ENCODE measurements around the gene HDAC7. TPM values are rescaled to one million over a fixed set of nuclear protein-coding genes. Genes with fewer than 3 reads are reported as not detected.

Gene HDAC7
- total and polyA plus RNA-seq, 2 of the 13 experiments (the other 11 are each of a cell fraction or from before 2014, with no cell fraction given) = 4.6 to 10.8 TPM

- TF ChIP-seq CREB3 (CRISPR knock-in tag; IDR thresholded peaks at IDR 0.05) = no peak
- TF ChIP-seq SMAD3 (CRISPR knock-in tag; IDR thresholded peaks at IDR 0.05) = no peak
- no peak for TF ChIP-seq ZNF432 (CRISPR knock-in tag; IDR thresholded peaks at IDR 0.05; ENCODE audit: borderline replicate concordance)
- no peak for TF ChIP-seq ZMAT5 (CRISPR knock-in tag; IDR thresholded peaks at IDR 0.05; ENCODE audit: borderline replicate concordance, low read depth)
- no peak for TF ChIP-seq ZBTB42 (CRISPR knock-in tag; IDR thresholded peaks at IDR 0.05)
- no peak for TF ChIP-seq ZBTB3 (CRISPR knock-in tag; IDR thresholded peaks at IDR 0.05; ENCODE audit: borderline replicate concordance, low read depth)
- TF ChIP-seq ZNF83 (CRISPR knock-in tag; IDR thresholded peaks at IDR 0.05; ENCODE audit: borderline replicate concordance) = no peak
- TF ChIP-seq HNRNPUL1 (IDR thresholded peaks at IDR 0.05; ENCODE audit: low read depth, low read length) = no peak
- no peak for TF ChIP-seq PHF8 (CRISPR knock-in tag; IDR thresholded peaks at IDR 0.05)
- TF ChIP-seq ZNF205 (CRISPR knock-in tag; IDR thresholded peaks at IDR 0.05) = no peak
- TF ChIP-seq BATF2 (CRISPR knock-in tag; IDR thresholded peaks at IDR 0.05) = no peak
- TF ChIP-seq THAP7 (CRISPR knock-in tag; IDR thresholded peaks at IDR 0.05) = no peak
- no peak for TF ChIP-seq ZBED4 (CRISPR knock-in tag; IDR thresholded peaks at IDR 0.05; ENCODE audit: borderline replicate concordance)
- no peak for TF ChIP-seq ZNF513 (CRISPR knock-in tag; conservative IDR thresholded peaks at IDR 0.05)
- no peak for TF ChIP-seq TAF1 (CRISPR knock-in tag; IDR thresholded peaks at IDR 0.05)
- WGBS (ENCODE audit: low lambda C conversion rate) = 57% methylated on average over 5 of the region's 5 CpGs
- in situ Hi-C loops (cut with HindIII; ENCODE audit: extremely low pct_ligation_motif_present, low pct_unique_long_range_greater_than_20kb) = no loop called here
- intact Hi-C loops (cut with micrococcal nuclease; ENCODE audit: unreplicated experiment) = no loop called here
- Histone ChIP-seq H2AFZ (ENCODE audit: low read length) (no peak overlapping the region), H3K9ac (ENCODE audit: insufficient read depth, low read depth, low read length) (no peak overlapping the region), H3K27ac (ENCODE audit: extremely low read length, insufficient read depth, low read length) (no peak overlapping the region), H3K4me3 (replicated peaks in 1 of 3; ENCODE audit: insufficient read depth in 1 of 3, low read depth in 2 of 3, low read length in 3 of 3) (no peak overlapping the region), H4K20me1 (ENCODE audit: insufficient read depth, low read length) (no peaks in the 10 kb centered on the region), H3K9me3 (ENCODE audit: low read length) (no peaks in the 10 kb centered on the region), H3K27me3 (ENCODE audit: control insufficient read depth in 1 of 2, insufficient read depth in 2 of 2, low read length in 2 of 2) (no peaks in the 10 kb centered on the region), H3K79me2 (ENCODE audit: insufficient read depth, low read length) (no peaks in the 10 kb centered on the region), H3K4me2 (ENCODE audit: low read depth, low read length) (no peak overlapping the region), H3K36me3 (replicated peaks in 1 of 2; ENCODE audit: control insufficient read depth in 1 of 2, insufficient read depth in 2 of 2, low read length in 2 of 2) (no peaks in the 10 kb centered on the region), H3K4me1 (ENCODE audit: insufficient read depth, low read length) (peaks cover 38% of the 10 kb centered on the region)
- DNase-seq (ENCODE audit: low spot score) = no peak
- no peak for FAIRE-seq
- no peak for ATAC-seq
- no TSS peak for BruUV-seq (replicated peaks)
- ChIA-PET POLR2A (interaction anchor here (0.6 kb wide), 1 partner anchor 26 kb away, joined by 4 read pairs; no protein-coding TSS in a partner anchor), CTCF (ENCODE audit: low intra/inter-chr PET ratio, low total read pairs) (no interaction called here)
These were observed 42.6 kb upstream of the HDAC7 start for GRCh38 chr12:47862167-47862750.

Data from HepG2 (cell line).